ENCODE results near the gene STS. TPM values are rescaled to one million over a fixed set of nuclear protein-coding genes. Genes with fewer than 3 reads are reported as not detected.

Gene STS
- total RNA-seq, 1 experiment from 2014 or later, result 0.54 TPM

DNA sequence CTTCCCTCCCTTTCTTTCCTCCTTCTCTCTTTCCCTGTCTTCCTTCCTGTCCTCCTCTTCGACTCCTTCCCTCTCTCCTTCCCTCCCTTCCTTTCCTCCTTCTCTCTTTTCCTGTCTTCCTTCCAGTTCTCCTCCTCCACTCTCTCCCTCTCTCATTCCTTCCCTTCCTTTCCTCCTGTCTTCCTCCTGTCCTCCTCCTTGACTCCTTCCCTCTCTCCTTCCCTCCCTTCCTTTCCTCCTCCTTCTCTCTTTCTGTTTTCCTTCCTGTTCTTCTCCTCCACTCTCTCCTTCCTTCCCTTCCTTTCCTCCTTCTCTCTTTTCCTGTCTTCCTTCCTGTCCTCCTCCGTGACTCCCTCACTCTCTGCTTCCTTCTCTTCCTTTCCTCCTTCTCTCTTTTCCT, 5.7 kb downstream of the STS start:
- no peak for DNase-seq (ENCODE audit: low read depth, low spot score)
- H3K79me2 ChIP-seq (ENCODE audit: insufficient read depth, low read length), result no peaks in the 10 kb centered on the region
- ChIA-PET CTCF (no interaction called here), POLR2A (no interaction called here), RAD21 (ENCODE audit: low non-redundant PET in 1 of 2, low total read pairs in 2 of 2, uncharacterized antibody in 2 of 2, unreplicated experiment in 2 of 2) (no interaction called here)
- TF ChIP-seq, protein P1, sequence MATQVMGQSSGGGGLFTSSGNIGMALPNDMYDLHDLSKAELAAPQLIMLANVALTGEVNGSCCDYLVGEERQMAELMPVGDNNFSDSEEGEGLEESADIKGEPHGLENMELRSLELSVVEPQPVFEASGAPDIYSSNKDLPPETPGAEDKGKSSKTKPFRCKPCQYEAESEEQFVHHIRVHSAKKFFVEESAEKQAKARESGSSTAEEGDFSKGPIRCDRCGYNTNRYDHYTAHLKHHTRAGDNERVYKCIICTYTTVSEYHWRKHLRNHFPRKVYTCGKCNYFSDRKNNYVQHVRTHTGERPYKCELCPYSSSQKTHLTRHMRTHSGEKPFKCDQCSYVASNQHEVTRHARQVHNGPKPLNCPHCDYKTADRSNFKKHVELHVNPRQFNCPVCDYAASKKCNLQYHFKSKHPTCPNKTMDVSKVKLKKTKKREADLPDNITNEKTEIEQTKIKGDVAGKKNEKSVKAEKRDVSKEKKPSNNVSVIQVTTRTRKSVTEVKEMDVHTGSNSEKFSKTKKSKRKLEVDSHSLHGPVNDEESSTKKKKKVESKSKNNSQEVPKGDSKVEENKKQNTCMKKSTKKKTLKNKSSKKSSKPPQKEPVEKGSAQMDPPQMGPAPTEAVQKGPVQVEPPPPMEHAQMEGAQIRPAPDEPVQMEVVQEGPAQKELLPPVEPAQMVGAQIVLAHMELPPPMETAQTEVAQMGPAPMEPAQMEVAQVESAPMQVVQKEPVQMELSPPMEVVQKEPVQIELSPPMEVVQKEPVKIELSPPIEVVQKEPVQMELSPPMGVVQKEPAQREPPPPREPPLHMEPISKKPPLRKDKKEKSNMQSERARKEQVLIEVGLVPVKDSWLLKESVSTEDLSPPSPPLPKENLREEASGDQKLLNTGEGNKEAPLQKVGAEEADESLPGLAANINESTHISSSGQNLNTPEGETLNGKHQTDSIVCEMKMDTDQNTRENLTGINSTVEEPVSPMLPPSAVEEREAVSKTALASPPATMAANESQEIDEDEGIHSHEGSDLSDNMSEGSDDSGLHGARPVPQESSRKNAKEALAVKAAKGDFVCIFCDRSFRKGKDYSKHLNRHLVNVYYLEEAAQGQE (IDR thresholded peaks at IDR 0.05; ENCODE audit: low read depth), result no peak
- TF ChIP-seq SP1 (IDR thresholded peaks at IDR 0.05; ENCODE audit: low read depth) (no peak), YY1 (IDR thresholded peaks at IDR 0.05; ENCODE audit: extremely low read depth, insufficient replicate concordance, low read depth, low read length) (no peak), POLR2AphosphoS5 (IDR thresholded peaks at IDR 0.05; ENCODE audit: low read depth, low read length) (no peak)
- TF ChIP-seq, protein P2, sequence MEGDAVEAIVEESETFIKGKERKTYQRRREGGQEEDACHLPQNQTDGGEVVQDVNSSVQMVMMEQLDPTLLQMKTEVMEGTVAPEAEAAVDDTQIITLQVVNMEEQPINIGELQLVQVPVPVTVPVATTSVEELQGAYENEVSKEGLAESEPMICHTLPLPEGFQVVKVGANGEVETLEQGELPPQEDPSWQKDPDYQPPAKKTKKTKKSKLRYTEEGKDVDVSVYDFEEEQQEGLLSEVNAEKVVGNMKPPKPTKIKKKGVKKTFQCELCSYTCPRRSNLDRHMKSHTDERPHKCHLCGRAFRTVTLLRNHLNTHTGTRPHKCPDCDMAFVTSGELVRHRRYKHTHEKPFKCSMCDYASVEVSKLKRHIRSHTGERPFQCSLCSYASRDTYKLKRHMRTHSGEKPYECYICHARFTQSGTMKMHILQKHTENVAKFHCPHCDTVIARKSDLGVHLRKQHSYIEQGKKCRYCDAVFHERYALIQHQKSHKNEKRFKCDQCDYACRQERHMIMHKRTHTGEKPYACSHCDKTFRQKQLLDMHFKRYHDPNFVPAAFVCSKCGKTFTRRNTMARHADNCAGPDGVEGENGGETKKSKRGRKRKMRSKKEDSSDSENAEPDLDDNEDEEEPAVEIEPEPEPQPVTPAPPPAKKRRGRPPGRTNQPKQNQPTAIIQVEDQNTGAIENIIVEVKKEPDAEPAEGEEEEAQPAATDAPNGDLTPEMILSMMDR (IDR thresholded peaks at IDR 0.05 in 2 of 3, conservative IDR thresholded peaks at IDR 0.05 in 1 of 3; ENCODE audit: borderline replicate concordance in 1 of 3, insufficient read depth in 1 of 3, low read depth in 2 of 3, low read length in 2 of 3), result no peak
- no peak overlapping the region for H3K4me2 ChIP-seq (ENCODE audit: low read length)
- ATAC-seq, result no peak
- no peak overlapping the region for H2AFZ ChIP-seq (ENCODE audit: low read depth, low read length, poor library complexity, severe bottlenecking)
- intact Hi-C loops (cut with micrococcal nuclease), result no loop called here
- H3K4me1 ChIP-seq (ENCODE audit: control insufficient read depth in 1 of 2, insufficient read depth in 2 of 2, low read length in 2 of 2), result no peaks in the 10 kb centered on the region
- no peaks in the 10 kb centered on the region for H3K9me3 ChIP-seq (ENCODE audit: control insufficient read depth in 1 of 2, insufficient read depth in 1 of 2, low read depth in 1 of 2, low read length in 2 of 2)
- H3K36me3 ChIP-seq (ENCODE audit: control insufficient read depth in 1 of 2, insufficient read depth in 2 of 2, low read length in 2 of 2), result no peaks in the 10 kb centered on the region
- H3K9me2 ChIP-seq (ENCODE audit: insufficient read depth), result no peaks in the 10 kb centered on the region
- no peak overlapping the region for H3K27ac ChIP-seq (ENCODE audit: low read depth, low read length)
- no peaks in the 10 kb centered on the region for H3K27me3 ChIP-seq (ENCODE audit: insufficient read depth, low read length)
- no TSS peak for BruUV-seq (replicated peaks)
- no peaks in the 10 kb centered on the region for H4K20me1 ChIP-seq (ENCODE audit: insufficient read depth)
- H3K4me3 ChIP-seq (replicated peaks in 1 of 2; ENCODE audit: low read depth in 1 of 2, low read length in 2 of 2), result no peak overlapping the region
- no peak overlapping the region for H3K9ac ChIP-seq (ENCODE audit: low read length)
